Measurements from ENCODE around the gene MIDN.

DNA sequence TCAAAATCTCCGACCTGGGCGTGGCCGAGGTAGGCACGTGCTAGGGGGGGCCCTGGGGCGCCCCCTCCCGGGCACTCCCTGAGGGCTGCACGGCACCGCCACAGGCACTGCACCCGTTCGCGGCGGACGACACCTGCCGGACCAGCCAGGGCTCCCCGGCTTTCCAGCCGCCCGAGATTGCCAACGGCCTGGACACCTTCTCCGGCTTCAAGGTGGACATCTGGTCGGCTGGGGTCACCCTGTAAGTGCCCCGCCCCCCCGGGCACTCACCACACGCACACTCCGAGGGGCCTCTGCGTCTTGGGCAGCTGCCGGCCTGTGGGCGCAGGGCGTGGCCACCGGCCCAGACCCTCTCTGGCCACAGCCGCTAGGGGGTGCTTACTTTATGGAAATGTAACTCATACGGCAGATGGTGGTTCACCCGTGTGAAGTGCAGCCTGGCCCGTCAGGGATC, 27.9 kb upstream of the MIDN start:
- TF ChIP-seq POLR2AphosphoS5 (IDR thresholded peaks at IDR 0.05; ENCODE audit: low read depth, low read length) (no peak), POLR2A (IDR thresholded peaks at IDR 0.05; ENCODE audit: low read depth, low read length) (no peak)

Data from GM12891 (cell line).